Endothelial cell of umbilical vein (primary cell): ENCODE data around the gene VAPB. TPM values are rescaled to one million over a fixed set of nuclear protein-coding genes. Genes with fewer than 3 reads are reported as not detected.

ENCODE experiments used
- BruUV-seq: library from RNA; stranded (reverse); fragments of 400-500 nt; replicated peaks from 2 replicates; lab custom pipeline; 2021; lab: Mats Ljungman, UMichigan
- CTCF ChIA-PET: fragments of 300-600, 350-600 bp; sonication (Branson Sonifier 250); formaldehyde crosslinking; loops from one replicate; lab custom pipeline; 2021; ENCODE audit warnings: antibody characterized with exemption, inconsistent platforms; lab: Charles Lee
- POLR2A ChIA-PET: fragments of 300-600, 350-600 bp; sonication (Branson Sonifier 250); formaldehyde crosslinking; loops from one replicate; lab custom pipeline; 2021; ENCODE audit warnings: antibody characterized with exemption, inconsistent platforms; lab: Charles Lee
- DNase-seq: peaks from one replicate; pipeline ENCODE4 v3.0.0-alpha.2; 2011; ENCODE audit warnings: low read depth, low spot score
- FAIRE-seq: peaks from 2 replicates; lab custom pipeline; 2011; peaks lifted over from hg19 to GRCh38; lab: Jason Lieb, UNC
- H2AFZ ChIP-seq: 2 replicates; pipeline ENCODE4 v1.6.0; 2012; ENCODE audit warnings: low read depth, low read length, control low read depth, inconsistent platforms
- H3K27ac ChIP-seq: 2 replicates; pipeline ENCODE4 v1.5.1; 2011; ENCODE audit warnings: low read depth, mild to moderate bottlenecking, control low read depth, low read length, moderate library complexity; ENCODE audit not compliant: insufficient read depth
- H3K27me3 ChIP-seq, 2 experiments: 2 replicates each; pipeline versions ENCODE4 v1.6.0 to v1.6.1; 2011; ENCODE audit warnings: low read length in 2 of 2, mixed read lengths in 1 of 2; ENCODE audit not compliant: control insufficient read depth in 2 of 2, insufficient read depth in 2 of 2
- H3K36me3 ChIP-seq, 2 experiments: 2 replicates in 1 of 2; 3 replicates in 1 of 2; pipeline ENCODE4 v1.5.1; 2011; ENCODE audit warnings: low read length in 2 of 2, mild to moderate bottlenecking in 1 of 2, moderate library complexity in 1 of 2; ENCODE audit not compliant: control insufficient read depth in 2 of 2, insufficient read depth in 2 of 2; ENCODE audit errors: extremely low read depth in 1 of 2
- H3K4me1 ChIP-seq: 3 replicates; pipeline ENCODE4 v1.5.1; 2011; ENCODE audit warnings: mild to moderate bottlenecking, low read length; ENCODE audit not compliant: control insufficient read depth, insufficient read depth; ENCODE audit errors: extremely low read depth
- H3K4me2 ChIP-seq: 2 replicates; pipeline ENCODE4 v1.6.1; 2011; ENCODE audit warnings: low read length, control low read depth, mixed read lengths; ENCODE audit not compliant: insufficient read depth
- H3K4me3 ChIP-seq, 3 experiments: fragments of 200-600 bp in 1 of 3; sonication (generic), shearing (Covaris generic) in 1 of 3; replicated peaks in 1 of 3; 2 replicates each; pipeline ENCODE4 v1.5.1; 2011 to 2016; ENCODE audit warnings: control low read depth in 3 of 3, low read length in 3 of 3, mild to moderate bottlenecking in 2 of 3, inconsistent platforms in 1 of 3, low read depth in 1 of 3, moderate library complexity in 1 of 3; ENCODE audit not compliant: insufficient read depth in 1 of 3
- H3K79me2 ChIP-seq: 2 replicates; pipeline ENCODE4 v1.6.0; 2012; ENCODE audit warnings: low read length, inconsistent platforms; ENCODE audit not compliant: control insufficient read depth, insufficient read depth
- H3K9ac ChIP-seq: replicated peaks from 2 replicates; pipeline ENCODE3; 2011; ENCODE audit warnings: low read length, control low read depth; ENCODE audit not compliant: insufficient read depth; ENCODE audit errors: extremely low read depth
- H3K9me1 ChIP-seq: replicated peaks from 3 replicates; pipeline ENCODE4 v1.6.0; 2011; ENCODE audit warnings: mild to moderate bottlenecking, low read length; ENCODE audit not compliant: control insufficient read depth, insufficient read depth; ENCODE audit errors: extremely low read depth
- H3K9me3 ChIP-seq: replicated peaks from 2 replicates; pipeline ENCODE4 v1.5.1; 2012; ENCODE audit warnings: low read length, inconsistent platforms; ENCODE audit not compliant: control insufficient read depth, insufficient read depth
- H4K20me1 ChIP-seq: replicated peaks from 2 replicates; pipeline ENCODE3; 2011; ENCODE audit warnings: mild to moderate bottlenecking, low read length; ENCODE audit not compliant: control insufficient read depth, insufficient read depth; ENCODE audit errors: extremely low read depth
- CTCF ChIP-seq, 2 donors: IDR thresholded peaks; 1 replicate in 1 of 2; 2 replicates in 1 of 2; pipeline ENCODE4 v1.5.1; 2011; ENCODE audit warnings: low read length in 2 of 2, mild to moderate bottlenecking in 2 of 2, moderate library complexity in 2 of 2, control low read depth in 1 of 2, inconsistent platforms in 1 of 2, low read depth in 1 of 2; ENCODE audit not compliant: insufficient read depth in 1 of 2; ENCODE audit errors: extremely low read depth in 1 of 2
- FOS ChIP-seq: IDR thresholded peaks from 2 replicates; pipeline ENCODE4 v1.6.1; 2011; ENCODE audit warnings: mild to moderate bottlenecking, low read length, moderate library complexity, borderline replicate concordance; ENCODE audit not compliant: insufficient read depth
- GATA2 ChIP-seq: IDR thresholded peaks from 2 replicates; pipeline ENCODE4 v1.7.0; 2011; ENCODE audit warnings: low read depth, mild to moderate bottlenecking, moderate library complexity, mixed read lengths, low read length; ENCODE audit not compliant: insufficient read length, insufficient read depth
- JUN ChIP-seq: IDR thresholded peaks from 2 replicates; pipeline ENCODE4 v1.6.1; 2011; ENCODE audit warnings: borderline replicate concordance, low read depth; ENCODE audit not compliant: insufficient read length, insufficient read depth
- MAX ChIP-seq: IDR thresholded peaks from 2 replicates; pipeline ENCODE4 v1.6.1; 2011; ENCODE audit not compliant: insufficient read depth, insufficient read length
- MYC ChIP-seq: IDR thresholded peaks from one replicate; pipeline ENCODE4 v1.6.1; 2011; ENCODE audit warnings: mild to moderate bottlenecking, low read depth, low read length
- POLR2A ChIP-seq: IDR thresholded peaks from 2 replicates; pipeline ENCODE4 v1.6.1; 2012; ENCODE audit warnings: low read depth, mild to moderate bottlenecking, control low read depth, low read length
- POLR2AphosphoS5 ChIP-seq: IDR thresholded peaks from 2 replicates; pipeline ENCODE4 v1.6.1; 2012; ENCODE audit warnings: low read depth, mild to moderate bottlenecking, control low read depth, low read length, moderate library complexity; ENCODE audit not compliant: insufficient read depth
- dilution Hi-C: fragments of 300-500 bp; cut with MboI; formaldehyde crosslinking; loops from one replicate; pipeline ENCODE4 v1.15.0; 2019; ENCODE audit warnings: low sequenced_read_pairs; ENCODE audit not compliant: extremely low pct_ligation_motif_present
- intact Hi-C: fragments of 100-400 bp; cut with micrococcal nuclease; formaldehyde crosslinking; loops from one replicate; pipeline ENCODE4 v1.10.0; 2022
- polyA plus RNA-seq, 4 experiments: library from polyadenylated mRNA; depleted of rRNA in 3 of 4; stranded (reverse) in 3 of 4; unstranded in 1 of 4; fragments of >200 nt; gene quantifications; 2 replicates each; pipeline versions ENCODE4 v1.2.1 to v1.2.3, GENCODE V29; 2011 to 2012; ENCODE audit warnings: missing spikeins in 1 of 4
- total RNA-seq: library from RNA; stranded (reverse); gene quantifications from 2 replicates; pipeline ENCODE4 v1.2.3, GENCODE V29; 2021

The VAPB gene
- total and polyA plus RNA-seq, 2 donors (not counting 3 experiments of a cell fraction or from before 2014, with no cell fraction given): 17.9 to 48.9 TPM

- no TSS peak for BruUV-seq
- no peaks in the 10 kb centered on the region for H4K20me1 ChIP-seq
- CTCF ChIA-PET: no interaction called here
Measured at GRCh38 chr20:58435237-58435636, 46.2 kb downstream of the VAPB start.

More at GRCh38 chr20:58435237-58435636, 46.2 kb downstream of the VAPB start:
- no peak overlapping the region for H3K4me3 ChIP-seq
- no peaks in the 10 kb centered on the region for H3K27me3 ChIP-seq
- peaks cover 77% of the 10 kb centered on the region for H3K79me2 ChIP-seq
- H2AFZ ChIP-seq: no peak overlapping the region
- TF ChIP-seq POLR2A (no peak), POLR2AphosphoS5 (no peak), GATA2 (no peak), CTCF (IDR thresholded peaks at IDR 0.05; ENCODE audit: extremely low read depth in 1 of 2, insufficient read depth in 1 of 2, low read depth in 1 of 2, low read length in 2 of 2) (no peak), MAX (no peak), JUN (no peak), FOS (no peak), MYC (no peak)
- H3K9ac ChIP-seq: no peak overlapping the region
- peaks cover 0 to 4% of the 10 kb centered on the region in 2 experiments for H3K36me3 ChIP-seq
- H3K4me2 ChIP-seq: no peak overlapping the region
- intact Hi-C loops: no loop called here
- peaks cover 21% of the 10 kb centered on the region for H3K4me1 ChIP-seq
- H3K9me1 ChIP-seq: no peaks in the 10 kb centered on the region
- POLR2A ChIA-PET: no interaction called here
- H3K27ac ChIP-seq: no peak overlapping the region
- FAIRE-seq (no peak), DNase-seq (no peak)
- H3K9me3 ChIP-seq: no peaks in the 10 kb centered on the region
- dilution Hi-C loops: no loop called here
